ENCODE results near the gene PAX3.

Gene PAX3

DNA sequence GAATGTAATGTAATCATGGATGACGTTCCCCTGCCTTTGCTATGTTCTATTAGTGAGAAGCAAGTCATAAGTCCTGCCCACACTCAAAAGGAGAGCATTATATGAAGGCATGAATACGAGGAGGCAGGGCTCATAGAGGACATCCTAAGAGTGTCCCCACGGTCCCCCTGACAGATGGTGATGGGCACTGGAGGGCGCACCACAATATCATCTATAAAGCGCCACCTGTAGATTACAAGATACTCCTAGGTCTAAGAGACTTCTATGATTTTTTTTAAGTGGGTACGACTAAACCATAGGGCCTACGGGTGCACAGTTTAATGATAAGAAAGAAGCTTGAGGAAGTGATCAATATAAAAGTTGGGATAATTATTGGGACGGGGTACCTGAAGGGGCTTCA lies 131.0 kb downstream of the PAX3 start:
- Histone ChIP-seq H3F3A (ENCODE audit: insufficient read depth) (no peaks in the 10 kb centered on the region), H2AFZ (ENCODE audit: low read depth, low read length, severe bottlenecking) (no peak overlapping the region), H3K27me3 (ENCODE audit: low read length) (no peaks in the 10 kb centered on the region), H3K4me2 (ENCODE audit: low read depth, low read length, poor library complexity, severe bottlenecking) (no peak overlapping the region), H3K9me3 (ENCODE audit: insufficient read depth, low read length) (no peaks in the 10 kb centered on the region), H3K9ac (ENCODE audit: low read length) (no peak overlapping the region), H4K20me1 (ENCODE audit: low read depth, low read length) (no peaks in the 10 kb centered on the region), H3K36me3 (ENCODE audit: low read length) (no peaks in the 10 kb centered on the region), H3K4me3 (ENCODE audit: insufficient read depth, low read length, poor library complexity, severe bottlenecking) (no peak overlapping the region), H3K27ac (ENCODE audit: low read depth, low read length) (no peak overlapping the region), H3K79me2 (ENCODE audit: insufficient read depth, low read length) (no peaks in the 10 kb centered on the region), H3K9me2 (replicated peaks; ENCODE audit: insufficient read depth, low read length) (no peaks in the 10 kb centered on the region)
- TF ChIP-seq, protein P1, sequence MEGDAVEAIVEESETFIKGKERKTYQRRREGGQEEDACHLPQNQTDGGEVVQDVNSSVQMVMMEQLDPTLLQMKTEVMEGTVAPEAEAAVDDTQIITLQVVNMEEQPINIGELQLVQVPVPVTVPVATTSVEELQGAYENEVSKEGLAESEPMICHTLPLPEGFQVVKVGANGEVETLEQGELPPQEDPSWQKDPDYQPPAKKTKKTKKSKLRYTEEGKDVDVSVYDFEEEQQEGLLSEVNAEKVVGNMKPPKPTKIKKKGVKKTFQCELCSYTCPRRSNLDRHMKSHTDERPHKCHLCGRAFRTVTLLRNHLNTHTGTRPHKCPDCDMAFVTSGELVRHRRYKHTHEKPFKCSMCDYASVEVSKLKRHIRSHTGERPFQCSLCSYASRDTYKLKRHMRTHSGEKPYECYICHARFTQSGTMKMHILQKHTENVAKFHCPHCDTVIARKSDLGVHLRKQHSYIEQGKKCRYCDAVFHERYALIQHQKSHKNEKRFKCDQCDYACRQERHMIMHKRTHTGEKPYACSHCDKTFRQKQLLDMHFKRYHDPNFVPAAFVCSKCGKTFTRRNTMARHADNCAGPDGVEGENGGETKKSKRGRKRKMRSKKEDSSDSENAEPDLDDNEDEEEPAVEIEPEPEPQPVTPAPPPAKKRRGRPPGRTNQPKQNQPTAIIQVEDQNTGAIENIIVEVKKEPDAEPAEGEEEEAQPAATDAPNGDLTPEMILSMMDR (IDR thresholded peaks at IDR 0.05; ENCODE audit: insufficient read depth, low read length, poor library complexity, severe bottlenecking): no peak
- no peak for TF ChIP-seq EZH2phosphoT487 (conservative IDR thresholded peaks at IDR 0.05; ENCODE audit: low read length)

GRCh38 chr2:222160944-222161343 lies 137.9 kb downstream of the PAX3 start:
- Histone ChIP-seq H3K9me2 (replicated peaks; ENCODE audit: insufficient read depth, low read length) (no peaks in the 10 kb centered on the region), H3K27ac (ENCODE audit: low read depth, low read length) (no peak overlapping the region), H3K36me3 (ENCODE audit: low read length) (no peaks in the 10 kb centered on the region), H3K9ac (ENCODE audit: low read length) (no peak overlapping the region), H3K27me3 (ENCODE audit: low read length) (no peaks in the 10 kb centered on the region), H2AFZ (ENCODE audit: low read depth, low read length, severe bottlenecking) (no peak overlapping the region), H3F3A (ENCODE audit: insufficient read depth) (no peaks in the 10 kb centered on the region), H3K4me2 (ENCODE audit: low read depth, low read length, poor library complexity, severe bottlenecking) (no peak overlapping the region), H3K9me3 (ENCODE audit: insufficient read depth, low read length) (no peaks in the 10 kb centered on the region), H4K20me1 (ENCODE audit: low read depth, low read length) (no peaks in the 10 kb centered on the region), H3K4me3 (ENCODE audit: insufficient read depth, low read length, poor library complexity, severe bottlenecking) (no peak overlapping the region), H3K79me2 (ENCODE audit: insufficient read depth, low read length) (no peaks in the 10 kb centered on the region)
- TF ChIP-seq EZH2phosphoT487 (conservative IDR thresholded peaks at IDR 0.05; ENCODE audit: low read length): no peak
- TF ChIP-seq, protein P1 (IDR thresholded peaks at IDR 0.05; ENCODE audit: insufficient read depth, low read length, poor library complexity, severe bottlenecking): no peak

- Histone ChIP-seq H3K36me3 (ENCODE audit: low read length) (no peaks in the 10 kb centered on the region), H3K9me3 (ENCODE audit: insufficient read depth, low read length) (no peaks in the 10 kb centered on the region), H3K4me3 (ENCODE audit: insufficient read depth, low read length, poor library complexity, severe bottlenecking) (no peak overlapping the region), H3K4me2 (ENCODE audit: low read depth, low read length, poor library complexity, severe bottlenecking) (no peak overlapping the region), H3K9me2 (replicated peaks; ENCODE audit: insufficient read depth, low read length) (no peaks in the 10 kb centered on the region), H3K27ac (ENCODE audit: low read depth, low read length) (no peak overlapping the region), H3K27me3 (ENCODE audit: low read length) (no peaks in the 10 kb centered on the region), H2AFZ (ENCODE audit: low read depth, low read length, severe bottlenecking) (no peak overlapping the region), H3F3A (ENCODE audit: insufficient read depth) (no peaks in the 10 kb centered on the region), H3K79me2 (ENCODE audit: insufficient read depth, low read length) (no peaks in the 10 kb centered on the region), H4K20me1 (ENCODE audit: low read depth, low read length) (no peaks in the 10 kb centered on the region), H3K9ac (ENCODE audit: low read length) (no peak overlapping the region)
- TF ChIP-seq, protein P1 (IDR thresholded peaks at IDR 0.05; ENCODE audit: insufficient read depth, low read length, poor library complexity, severe bottlenecking): no peak
- TF ChIP-seq EZH2phosphoT487 (conservative IDR thresholded peaks at IDR 0.05; ENCODE audit: low read length): no peak
Measured at GRCh38 chr2:222160125-222160524, 138.7 kb downstream of the PAX3 start.
